Loucy (cell line): ENCODE data around the gene TTLL9.

Source experiments
- CTCF ChIP-seq: fragments of 200-600 bp; sonication (generic); conservative IDR thresholded peaks from 2 replicates; pipeline ENCODE4 v1.5.1; 2014; ENCODE audit warnings: mild to moderate bottlenecking, antibody characterized with exemption, low read length
- EZH2phosphoT487 ChIP-seq: fragments of 200-600 bp; IDR thresholded peaks from 2 replicates; pipeline ENCODE4 v1.6.1; 2018; ENCODE audit warnings: antibody characterized with exemption, mild to moderate bottlenecking, moderate library complexity, borderline replicate concordance

- no peak for TF ChIP-seq CTCF
- no peak for TF ChIP-seq EZH2phosphoT487
Observed at GRCh38 chr20:31968291-31969126, 98.1 kb downstream of the TTLL9 start.
